Smooth muscle cell (in vitro differentiated cells): ENCODE results near the gene MKRN2. TPM values are rescaled to one million over a fixed set of nuclear protein-coding genes. Genes with fewer than 3 reads are reported as not detected.

Experiments
- DNase-seq: peaks from one replicate; lab custom pipeline; 2025; ENCODE audit not compliant: unreplicated experiment; lab: John Stamatoyannopoulos, UW
- H2AFZ ChIP-seq: fragments of 200-600 bp; sonication (generic); 2 replicates; pipeline ENCODE4 v1.6.0; 2016; ENCODE audit warnings: antibody characterized with exemption, low read depth, mild to moderate bottlenecking
- H3F3A ChIP-seq: fragments of 200-600 bp; sonication (generic); 2 replicates; pipeline ENCODE4 v1.6.0; 2017; ENCODE audit warnings: antibody characterized with exemption, low read depth
- H3K27ac ChIP-seq: fragments of 200-600 bp; sonication (generic); 2 replicates; pipeline ENCODE4 v1.5.1; 2016; ENCODE audit warnings: low read depth, mild to moderate bottlenecking
- H3K27me3 ChIP-seq: fragments of 200-600 bp; sonication (generic); 2 replicates; pipeline ENCODE4 v1.6.1; 2016; ENCODE audit warnings: low read depth, mild to moderate bottlenecking
- H3K36me3 ChIP-seq: fragments of 200-600 bp; sonication (generic); 2 replicates; pipeline ENCODE4 v1.5.1; 2016; ENCODE audit warnings: low read depth
- H3K4me1 ChIP-seq: fragments of 200-600 bp; sonication (generic); 2 replicates; pipeline ENCODE4 v1.5.1; 2016; ENCODE audit warnings: low read depth
- H3K4me2 ChIP-seq: fragments of 200-600 bp; sonication (generic); 2 replicates; pipeline ENCODE4 v1.6.0; 2016; ENCODE audit warnings: mild to moderate bottlenecking
- H3K4me3 ChIP-seq: fragments of 200-600 bp; sonication (generic); 2 replicates; pipeline ENCODE4 v1.5.1; 2016; ENCODE audit warnings: mild to moderate bottlenecking
- H3K79me2 ChIP-seq: fragments of 200-600 bp; sonication (generic); 2 replicates; pipeline ENCODE4 v1.6.0; 2016; ENCODE audit warnings: low read depth, mild to moderate bottlenecking
- H3K9ac ChIP-seq: fragments of 200-600 bp; sonication (generic); 2 replicates; pipeline ENCODE4 v1.6.0; 2016; ENCODE audit warnings: low read depth
- H3K9me3 ChIP-seq: fragments of 200-600 bp; sonication (generic); replicated peaks from 2 replicates; pipeline ENCODE4 v1.5.1; 2016; ENCODE audit warnings: low read depth
- H4K20me1 ChIP-seq: fragments of 200-600 bp; sonication (generic); 2 replicates; pipeline ENCODE4 v1.6.0; 2016; ENCODE audit warnings: low read depth
- CTCF ChIP-seq: fragments of 200-600 bp; sonication (generic); IDR thresholded peaks from 2 replicates; pipeline ENCODE4 v1.5.1; 2017; ENCODE audit warnings: borderline replicate concordance, mild to moderate bottlenecking, antibody characterized with exemption; ENCODE audit not compliant: insufficient read depth, poor library complexity, severe bottlenecking
- WGBS: methylation state at CpG from one replicate; pipeline ENCODE4 v1.1.7; 2016; ENCODE audit warnings: low lambda C conversion rate; 5-methylcytosine and 5-hydroxymethylcytosine counted together
- polyA plus RNA-seq: library from polyadenylated mRNA; unstranded; fragments of >200 nt; fragmentation: Nextera tagmentation; extraction: Ambion mirVana; gene quantifications from 2 replicates; pipeline ENCODE4 v1.2.1, GENCODE V29; 2016
- total RNA-seq: library from RNA; depleted of rRNA; stranded (reverse); fragments of >200 nt; gene quantifications from 2 replicates; pipeline ENCODE4 v1.2.3, GENCODE V29; 2014

MKRN2 gene
- total and polyA plus RNA-seq, 2 experiments from 2014 or later, result 29.3 to 36.6 TPM

DNA sequence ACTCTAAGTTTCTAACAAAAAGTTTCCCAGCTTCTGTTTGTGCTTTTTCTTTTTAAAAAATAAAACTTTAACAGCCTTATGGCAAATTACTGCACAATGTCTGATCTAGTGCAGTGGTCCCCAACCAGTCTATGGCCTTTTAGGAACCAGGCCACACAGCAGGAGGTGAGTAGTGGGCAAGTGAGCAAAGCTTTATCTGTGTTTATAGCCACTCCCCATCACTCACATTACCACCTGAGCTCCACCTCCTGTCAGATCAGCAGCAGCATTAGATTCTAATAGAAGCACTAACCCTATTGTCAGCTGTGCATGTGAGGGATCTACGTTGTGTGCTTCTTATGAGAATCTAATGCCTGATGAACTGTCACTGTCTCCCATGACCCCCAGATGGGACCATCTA lies 5.6 kb downstream of the MKRN2 start:
- Histone ChIP-seq H3K4me1 (peaks cover 23% of the 10 kb centered on the region), H3K27ac (no peak overlapping the region), H3F3A (no peaks in the 10 kb centered on the region), H3K36me3 (no peaks in the 10 kb centered on the region), H3K9ac (no peak overlapping the region), H4K20me1 (peaks cover 98% of the 10 kb centered on the region), H3K79me2 (peaks cover 99% of the 10 kb centered on the region), H3K4me2 (no peak overlapping the region), H3K27me3 (no peaks in the 10 kb centered on the region), H3K4me3 (no peak overlapping the region), H2AFZ (no peak overlapping the region), H3K9me3 (no peaks in the 10 kb centered on the region)
- TF ChIP-seq CTCF, result no peak
- no peak for DNase-seq
- WGBS, result 92% methylated on average over 1 of the region's 1 CpG

DNA sequence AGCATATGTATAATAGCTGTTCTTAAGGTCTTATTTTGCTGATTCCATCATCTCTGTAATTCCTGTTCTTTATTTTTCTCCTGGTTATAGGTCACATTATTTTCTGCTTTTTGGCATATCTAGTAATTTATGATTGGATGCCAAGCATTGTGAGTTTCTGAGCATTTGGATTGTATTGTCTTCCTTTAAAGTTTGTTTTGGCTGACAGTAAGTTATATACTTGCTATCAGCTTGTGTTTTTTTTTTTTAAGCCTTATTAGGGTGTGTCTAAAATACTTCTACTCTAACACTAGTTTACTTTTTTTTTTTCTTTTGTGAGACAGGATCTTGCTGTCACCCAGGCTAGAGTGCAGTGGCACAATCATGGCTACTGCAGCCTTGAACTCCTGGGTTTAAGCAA lies 10.1 kb downstream of the MKRN2 start:
- Histone ChIP-seq H3K4me2 (no peak overlapping the region), H3K9ac (no peak overlapping the region), H3K79me2 (peaks cover 70% of the 10 kb centered on the region), H3K4me3 (no peak overlapping the region), H3K9me3 (no peaks in the 10 kb centered on the region), H3K27ac (no peak overlapping the region), H3F3A (no peaks in the 10 kb centered on the region), H3K4me1 (peaks cover 7% of the 10 kb centered on the region), H2AFZ (no peak overlapping the region), H3K36me3 (peaks cover 6% of the 10 kb centered on the region), H4K20me1 (peaks cover 81% of the 10 kb centered on the region), H3K27me3 (no peaks in the 10 kb centered on the region)
- TF ChIP-seq CTCF, result no peak
- no peak for DNase-seq

- H3F3A ChIP-seq, result no peaks in the 10 kb centered on the region
- no peaks in the 10 kb centered on the region for H3K4me1 ChIP-seq
- H3K79me2 ChIP-seq, result peaks cover 53% of the 10 kb centered on the region
- H3K4me3 ChIP-seq, result no peak overlapping the region
- WGBS, result 97% methylated on average over 3 of the region's 3 CpGs
- no peak for DNase-seq
- no peak for TF ChIP-seq CTCF
- no peak overlapping the region for H3K4me2 ChIP-seq
- H3K9me3 ChIP-seq, result no peaks in the 10 kb centered on the region
- no peak overlapping the region for H3K27ac ChIP-seq
- peaks cover 72% of the 10 kb centered on the region for H4K20me1 ChIP-seq
- H3K27me3 ChIP-seq, result no peaks in the 10 kb centered on the region
- peaks cover 13% of the 10 kb centered on the region for H3K36me3 ChIP-seq
- H2AFZ ChIP-seq, result no peak overlapping the region
- H3K9ac ChIP-seq, result no peak overlapping the region
Observed at GRCh38 chr3:12568747-12569146, 11.9 kb downstream of the MKRN2 start.

DNA sequence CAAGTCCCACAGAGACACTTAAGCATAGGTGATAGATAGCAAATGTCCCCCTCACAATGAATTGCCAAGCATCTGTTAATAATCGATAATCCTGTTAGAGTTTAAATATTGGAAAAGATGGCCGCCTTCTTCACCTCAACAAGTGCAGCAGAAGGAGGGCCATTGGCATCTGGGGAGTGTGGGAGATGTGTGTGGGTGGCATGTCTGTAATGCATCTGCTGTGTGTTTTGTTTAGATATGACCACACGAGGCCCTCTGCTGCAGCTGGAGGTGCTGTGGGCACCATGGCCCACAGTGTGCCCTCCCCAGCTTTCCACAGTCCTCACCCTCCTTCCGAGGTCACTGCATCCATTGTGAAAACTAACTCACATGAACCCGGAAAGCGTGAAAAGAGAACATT lies 12.9 kb downstream of the MKRN2 start:
- no peak overlapping the region for H3K4me2 ChIP-seq
- no peak overlapping the region for H2AFZ ChIP-seq
- H3K9ac ChIP-seq, result no peak overlapping the region
- H3K4me3 ChIP-seq, result no peak overlapping the region
- H3F3A ChIP-seq, result no peaks in the 10 kb centered on the region
- no peaks in the 10 kb centered on the region for H3K4me1 ChIP-seq
- WGBS, result 86% methylated on average over 6 of the region's 6 CpGs
- H3K27me3 ChIP-seq, result no peaks in the 10 kb centered on the region
- H3K9me3 ChIP-seq, result no peaks in the 10 kb centered on the region
- peaks cover 61% of the 10 kb centered on the region for H4K20me1 ChIP-seq
- H3K36me3 ChIP-seq, result peaks cover 17% of the 10 kb centered on the region
- TF ChIP-seq CTCF, result no peak
- H3K27ac ChIP-seq, result no peak overlapping the region
- H3K79me2 ChIP-seq, result peaks cover 42% of the 10 kb centered on the region
- no peak for DNase-seq
